Ureter (tissue), 1 donor: Measurements from ENCODE around the gene FCRL1. TPM values are rescaled to one million over a fixed set of nuclear protein-coding genes. Genes with fewer than 3 reads are reported as not detected.

ENCODE experiments used
- total RNA-seq: library from RNA; stranded (reverse); gene quantifications from one replicate; pipeline ENCODE4 v1.2.4, GENCODE V29; 2023
- donor health status: DM: yes; HTN: yes; CAD: no.

The FCRL1 gene
- total RNA-seq, 1 donor from 2014 or later, result 0.21 TPM

Other genes with a start within 250 kb of the FCRL1 start
- gene FCRL4, start 222.0 kb downstream of the FCRL1 start, total RNA-seq, result not detected
- not detected for gene FCRL3, start 119.4 kb downstream of the FCRL1 start, total RNA-seq
- gene FCRL2, start 43.0 kb downstream of the FCRL1 start, total RNA-seq, result 0.42 TPM
- gene CD5L, start 21.7 kb upstream of the FCRL1 start, total RNA-seq, result not detected
- 19.7 TPM for gene KIRREL1, start 173.5 kb upstream of the FCRL1 start, total RNA-seq